NCI-H748 treated with DMSO at 0.1 percent for 48 hours (cell line): ENCODE measurements around the gene SRGAP2C.
"Not testable (repeated sequence)": the region's sequence is repeated elsewhere in the genome, so short reads cannot be mapped to it uniquely, and the experiment has no call there.

ENCODE experiments used
- DNase-seq: peaks from one replicate; lab custom pipeline; 2025; lab: John Stamatoyannopoulos, UW

The SRGAP2C gene

GRCh38 chr1:121384754-121385153, 200.0 kb downstream of the SRGAP2C start:
- not testable (repeated sequence) for DNase-seq

GRCh38 chr1:121385162-121385561, 200.4 kb downstream of the SRGAP2C start:
- DNase-seq, result not testable (repeated sequence)

- not testable (repeated sequence) for DNase-seq
Measured at GRCh38 chr1:121385563-121386288, 201.0 kb downstream of the SRGAP2C start.

- DNase-seq, result not testable (repeated sequence)
Measured at GRCh38 chr1:121386319-121386948, 201.7 kb downstream of the SRGAP2C start.

GRCh38 chr1:121389895-121390560, 205.3 kb downstream of the SRGAP2C start:
- DNase-seq, result not testable (repeated sequence)

GRCh38 chr1:121392130-121392529, 207.4 kb downstream of the SRGAP2C start:
- not testable (repeated sequence) for DNase-seq

GRCh38 chr1:121395718-121396201, 211.0 kb downstream of the SRGAP2C start:
- not testable (repeated sequence) for DNase-seq

GRCh38 chr1:121396335-121397081, 211.7 kb downstream of the SRGAP2C start:
- DNase-seq, result not testable (repeated sequence)

GRCh38 chr1:121397101-121397500, 212.3 kb downstream of the SRGAP2C start:
- DNase-seq, result not testable (repeated sequence)

- not testable (repeated sequence) for DNase-seq
Measured at GRCh38 chr1:121399193-121399592, 214.4 kb downstream of the SRGAP2C start.

GRCh38 chr1:121400108-121400507, 215.3 kb downstream of the SRGAP2C start:
- not testable (repeated sequence) for DNase-seq

GRCh38 chr1:121400541-121401310, 216.0 kb downstream of the SRGAP2C start:
- DNase-seq, result not testable (repeated sequence)

GRCh38 chr1:121401375-121401955, 216.7 kb downstream of the SRGAP2C start:
- DNase-seq, result not testable (repeated sequence)

GRCh38 chr1:121403254-121403653, 218.5 kb downstream of the SRGAP2C start:
- not testable (repeated sequence) for DNase-seq

- no peak for DNase-seq
Measured at GRCh38 chr1:121408354-121408753, 223.6 kb downstream of the SRGAP2C start.

GRCh38 chr1:121413821-121414220, 229.0 kb downstream of the SRGAP2C start:
- DNase-seq, result no peak

- DNase-seq, result no peak
Measured at GRCh38 chr1:121414905-121415304, 230.1 kb downstream of the SRGAP2C start.

GRCh38 chr1:121417325-121417923, 232.6 kb downstream of the SRGAP2C start:
- no peak for DNase-seq

GRCh38 chr1:121418369-121419049, 233.7 kb downstream of the SRGAP2C start:
- no peak for DNase-seq
